HL-60 (cell line): ENCODE results near the gene FANCI.

Source experiments
- CTCF ChIP-seq: IDR thresholded peaks from one replicate; pipeline ENCODE4 v1.5.1; 2011; ENCODE audit warnings: low read length, control low read depth, inconsistent platforms; ENCODE audit not compliant: insufficient read depth
- GABPA ChIP-seq: IDR thresholded peaks from 2 replicates; pipeline ENCODE4 v1.6.1; 2012; ENCODE audit warnings: low read depth
- POLR2AphosphoS5 ChIP-seq: IDR thresholded peaks from 2 replicates; pipeline ENCODE4 v1.6.1; 2012; ENCODE audit warnings: low read depth

DNA sequence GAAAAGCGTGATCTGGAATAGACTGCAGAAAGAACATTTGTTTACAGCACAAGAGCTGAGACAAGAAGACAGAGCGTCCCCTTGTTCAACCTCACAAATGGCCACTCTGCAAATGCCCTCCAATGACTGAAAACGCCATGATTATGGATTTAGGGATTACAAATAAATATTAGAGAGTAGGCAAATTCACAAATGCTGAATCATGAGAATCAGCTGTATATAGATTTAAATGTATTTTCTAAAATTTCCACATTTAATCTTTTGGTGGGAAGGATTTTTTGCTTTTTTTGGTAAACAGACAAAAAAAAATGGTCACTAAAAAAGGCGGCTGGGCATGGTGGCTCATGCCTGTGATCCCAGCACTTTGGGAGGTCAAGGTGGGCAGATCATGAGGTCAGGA is 101.5 kb downstream of the FANCI start:
- TF ChIP-seq CTCF (no peak), GABPA (no peak), POLR2AphosphoS5 (no peak)
